MM.1S (cell line): ENCODE measurements around the gene TOP3A.
A peak's percentile ranks its signal among the peaks of the same experiment; 100 is the strongest.

Experiments
- DNase-seq: peaks from one replicate; pipeline ENCODE4 v3.0.0-alpha.2; 2015
- H2AFZ ChIP-seq: fragments of 300-600 bp; sonication (generic); 2 replicates; pipeline ENCODE4 v1.6.0; 2016; ENCODE audit warnings: antibody characterized with exemption, low read length
- H3F3A ChIP-seq: fragments of 300-600 bp; sonication (generic); 2 replicates; pipeline ENCODE4 v1.6.1; 2016; ENCODE audit warnings: mild to moderate bottlenecking, antibody characterized with exemption, low read length, moderate library complexity, mixed read lengths; ENCODE audit not compliant: insufficient read depth
- H3K27ac ChIP-seq: fragments of 300-600 bp; sonication (generic); 2 replicates; pipeline ENCODE4 v1.5.1; 2016; ENCODE audit warnings: mild to moderate bottlenecking, low read length
- H3K27me3 ChIP-seq: fragments of 300-600 bp; sonication (generic); replicated peaks from 2 replicates; pipeline ENCODE4 v1.6.0; 2016; ENCODE audit warnings: low read length; ENCODE audit not compliant: insufficient read depth
- H3K36me3 ChIP-seq: fragments of 300-600 bp; sonication (generic); replicated peaks from 2 replicates; pipeline ENCODE4 v1.6.1; 2016; ENCODE audit warnings: mild to moderate bottlenecking, low read length, mixed read lengths; ENCODE audit not compliant: insufficient read depth
- H3K4me1 ChIP-seq: fragments of 300-600 bp; sonication (generic); 2 replicates; pipeline ENCODE4 v1.6.1; 2016; ENCODE audit warnings: low read length, mixed read lengths
- H3K4me2 ChIP-seq: fragments of 300-600 bp; sonication (generic); 2 replicates; pipeline ENCODE4 v1.6.0; 2016; ENCODE audit warnings: low read depth, low read length
- H3K4me3 ChIP-seq: fragments of 300-600 bp; sonication (generic); 2 replicates; pipeline ENCODE4 v1.5.1; 2016; ENCODE audit warnings: low read length, mixed read lengths
- H3K79me2 ChIP-seq: fragments of 300-600 bp; sonication (generic); 2 replicates; pipeline ENCODE4 v1.6.1; 2016; ENCODE audit warnings: mixed run types, low read length, mixed read lengths
- H3K9ac ChIP-seq: fragments of 300-600 bp; sonication (generic); 2 replicates; pipeline ENCODE4 v1.6.1; 2016; ENCODE audit warnings: low read length, mixed read lengths
- H3K9me2 ChIP-seq: fragments of 300-600 bp; sonication (generic); replicated peaks from 2 replicates; pipeline ENCODE4 v1.6.1; 2016; ENCODE audit warnings: mild to moderate bottlenecking, low read length, mixed read lengths; ENCODE audit not compliant: insufficient read depth
- H3K9me3 ChIP-seq: fragments of 300-600 bp; sonication (generic); replicated peaks from 2 replicates; pipeline ENCODE4 v1.6.1; 2016; ENCODE audit warnings: mild to moderate bottlenecking, low read length, mixed read lengths; ENCODE audit not compliant: insufficient read depth
- H4K20me1 ChIP-seq: fragments of 300-600 bp; sonication (generic); 2 replicates; pipeline ENCODE4 v1.6.1; 2016; ENCODE audit warnings: mild to moderate bottlenecking, low read length, moderate library complexity, mixed read lengths; ENCODE audit not compliant: insufficient read depth
- EZH2 ChIP-seq: fragments of 300-600 bp; sonication (generic); optimal IDR thresholded peaks from 2 replicates; pipeline ENCODE3; 2017; ENCODE audit warnings: low read depth, mild to moderate bottlenecking, antibody characterized with exemption, low read length, mixed read lengths
- EZH2phosphoT487 ChIP-seq: fragments of 300-600 bp; sonication (generic); IDR thresholded peaks from 2 replicates; pipeline ENCODE4 v1.6.1; 2018; ENCODE audit warnings: antibody characterized with exemption, low read length
- TF ChIP-seq, protein P1 (sequence below): fragments of 300-600 bp; sonication (generic); IDR thresholded peaks from 2 replicates; pipeline ENCODE4 v1.5.1; 2016; ENCODE audit warnings: antibody characterized with exemption, low read length, mixed read lengths

TOP3A gene

DNA sequence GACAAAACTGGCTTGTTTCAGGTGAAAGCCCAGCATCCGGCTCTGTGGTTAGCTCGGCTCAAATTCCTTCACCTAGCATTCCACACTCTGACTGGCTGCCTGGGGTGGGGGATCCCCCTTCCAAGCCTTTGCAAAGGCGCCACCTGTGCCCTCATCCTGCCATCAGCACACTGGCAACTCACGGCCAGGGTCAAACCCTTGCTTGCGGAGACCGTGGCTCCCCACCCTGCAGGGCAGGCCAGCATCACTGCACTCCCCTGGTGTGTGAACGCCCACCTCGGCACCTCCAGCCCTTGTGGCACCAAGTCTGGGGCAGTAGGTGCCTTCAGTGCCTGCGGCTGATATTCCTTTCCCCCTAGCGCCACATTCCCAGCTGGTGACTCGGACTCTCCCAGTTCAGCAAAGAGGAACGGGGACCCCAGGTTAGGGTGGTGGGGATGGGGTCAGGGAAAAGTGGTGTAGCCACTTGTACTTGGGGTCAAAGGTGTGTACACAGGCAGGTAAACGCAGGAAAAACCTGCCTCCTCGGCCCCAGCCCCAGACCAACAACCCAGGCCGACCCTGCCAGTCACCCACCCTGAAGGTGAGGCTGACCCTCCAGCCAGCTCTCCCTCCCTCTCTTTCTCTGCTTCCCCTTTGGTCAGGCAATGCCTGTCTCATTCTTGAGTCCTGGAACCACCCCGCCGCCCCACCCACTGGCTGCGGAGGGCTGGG is 57.4 kb downstream of the TOP3A start:
- Histone ChIP-seq H3K9me2 (no peaks in the 10 kb centered on the region), H3K4me1 (peaks cover 23% of the 10 kb centered on the region), H3K27ac (peak overlapping the region; percentile 75), H3K79me2 (peaks cover 42% of the 10 kb centered on the region), H3K4me3 (peak overlapping the region; percentile 83), H3K9me3 (no peaks in the 10 kb centered on the region), H2AFZ (peak overlapping the region; percentile 86), H4K20me1 (peaks cover 16% of the 10 kb centered on the region), H3K36me3 (no peaks in the 10 kb centered on the region), H3F3A (peaks cover 29% of the 10 kb centered on the region), H3K27me3 (no peaks in the 10 kb centered on the region), H3K4me2 (peak overlapping the region; percentile 99), H3K9ac (peak overlapping the region; percentile 88; the same call in 1 of the 2 replicates)
- TF ChIP-seq EZH2 (no peak), EZH2phosphoT487 (no peak)
- TF ChIP-seq, protein P1, sequence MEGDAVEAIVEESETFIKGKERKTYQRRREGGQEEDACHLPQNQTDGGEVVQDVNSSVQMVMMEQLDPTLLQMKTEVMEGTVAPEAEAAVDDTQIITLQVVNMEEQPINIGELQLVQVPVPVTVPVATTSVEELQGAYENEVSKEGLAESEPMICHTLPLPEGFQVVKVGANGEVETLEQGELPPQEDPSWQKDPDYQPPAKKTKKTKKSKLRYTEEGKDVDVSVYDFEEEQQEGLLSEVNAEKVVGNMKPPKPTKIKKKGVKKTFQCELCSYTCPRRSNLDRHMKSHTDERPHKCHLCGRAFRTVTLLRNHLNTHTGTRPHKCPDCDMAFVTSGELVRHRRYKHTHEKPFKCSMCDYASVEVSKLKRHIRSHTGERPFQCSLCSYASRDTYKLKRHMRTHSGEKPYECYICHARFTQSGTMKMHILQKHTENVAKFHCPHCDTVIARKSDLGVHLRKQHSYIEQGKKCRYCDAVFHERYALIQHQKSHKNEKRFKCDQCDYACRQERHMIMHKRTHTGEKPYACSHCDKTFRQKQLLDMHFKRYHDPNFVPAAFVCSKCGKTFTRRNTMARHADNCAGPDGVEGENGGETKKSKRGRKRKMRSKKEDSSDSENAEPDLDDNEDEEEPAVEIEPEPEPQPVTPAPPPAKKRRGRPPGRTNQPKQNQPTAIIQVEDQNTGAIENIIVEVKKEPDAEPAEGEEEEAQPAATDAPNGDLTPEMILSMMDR, result no peak
- DNase-seq, result peak; percentile 72

DNA sequence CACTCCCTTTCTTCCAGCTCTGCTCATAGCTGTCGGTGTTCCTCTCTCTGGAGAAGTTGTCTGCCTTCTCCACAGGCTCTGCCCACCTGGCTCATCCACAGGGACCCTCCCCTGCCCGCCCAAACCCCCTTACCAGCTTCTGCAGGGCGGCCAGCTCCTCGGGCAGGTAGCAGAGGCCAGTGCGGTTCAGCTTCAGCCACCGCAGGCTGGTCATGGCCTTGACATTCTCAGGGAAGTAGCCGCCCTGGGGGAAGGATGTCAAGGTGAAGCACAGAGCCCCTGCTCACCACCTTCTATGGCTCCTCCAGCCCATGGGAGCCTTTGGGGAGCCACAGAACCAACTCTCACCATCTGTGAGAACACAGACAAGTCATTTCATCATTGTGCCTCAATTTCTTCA is 58.0 kb downstream of the TOP3A start:
- H3K36me3 ChIP-seq, result no peaks in the 10 kb centered on the region
- H3K4me2 ChIP-seq, result peak overlapping the region; percentile 99
- H3F3A ChIP-seq, result peaks cover 27% of the 10 kb centered on the region
- no peaks in the 10 kb centered on the region for H3K9me2 ChIP-seq
- no peaks in the 10 kb centered on the region for H3K27me3 ChIP-seq
- H3K4me3 ChIP-seq, result peak overlapping the region; percentile 83
- H3K9ac ChIP-seq, result no peak overlapping the region
- H3K27ac ChIP-seq, result no peak overlapping the region
- peaks cover 36% of the 10 kb centered on the region for H3K79me2 ChIP-seq
- TF ChIP-seq, protein P1, result no peak
- no peak for TF ChIP-seq EZH2
- TF ChIP-seq EZH2phosphoT487, result no peak
- H3K9me3 ChIP-seq, result no peaks in the 10 kb centered on the region
- DNase-seq, result no peak
- peaks cover 16% of the 10 kb centered on the region for H4K20me1 ChIP-seq
- peaks cover 20% of the 10 kb centered on the region for H3K4me1 ChIP-seq
- H2AFZ ChIP-seq, result no peak overlapping the region

DNA sequence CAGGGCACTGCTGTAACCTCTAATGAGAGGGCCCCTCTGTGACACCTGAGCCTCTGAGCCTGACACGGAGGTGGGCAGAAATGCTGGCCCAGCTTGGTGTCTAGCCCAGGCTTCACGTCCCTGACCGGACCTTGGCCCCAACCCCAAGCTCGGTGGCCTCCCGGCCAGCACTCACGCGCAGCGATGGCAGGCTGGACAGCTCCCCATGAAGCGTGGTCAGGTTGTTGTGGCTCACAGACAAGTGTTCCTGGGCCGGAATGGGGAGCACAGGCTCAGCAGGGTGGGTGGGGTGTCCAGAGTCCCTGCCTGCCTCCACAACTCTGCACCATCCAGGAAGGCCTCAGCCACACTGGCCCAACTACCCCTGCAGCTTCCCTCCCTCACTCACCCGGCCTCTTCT is 58.4 kb downstream of the TOP3A start:
- peaks cover 23% of the 10 kb centered on the region for H3F3A ChIP-seq
- no peak overlapping the region for H3K4me2 ChIP-seq
- H3K4me1 ChIP-seq, result peaks cover 16% of the 10 kb centered on the region
- H3K4me3 ChIP-seq, result no peak overlapping the region
- H3K27ac ChIP-seq, result no peak overlapping the region
- H2AFZ ChIP-seq, result no peak overlapping the region
- H3K79me2 ChIP-seq, result peaks cover 32% of the 10 kb centered on the region
- H3K36me3 ChIP-seq, result no peaks in the 10 kb centered on the region
- TF ChIP-seq EZH2phosphoT487 (no peak), EZH2 (no peak)
- TF ChIP-seq, protein P1, result no peak
- H3K9me2 ChIP-seq, result no peaks in the 10 kb centered on the region
- H3K9ac ChIP-seq, result no peak overlapping the region
- H3K27me3 ChIP-seq, result no peaks in the 10 kb centered on the region
- H3K9me3 ChIP-seq, result no peaks in the 10 kb centered on the region
- DNase-seq, result no peak
- H4K20me1 ChIP-seq, result peaks cover 16% of the 10 kb centered on the region
